H1 (cell line): ENCODE data around the gene OR10V1.

ENCODE experiments used
- EGR1 ChIP-seq: IDR thresholded peaks from 2 replicates; pipeline ENCODE4 v1.6.1; 2011; ENCODE audit warnings: low read depth, low read length, borderline replicate concordance
- EP300 ChIP-seq, 2 experiments: IDR thresholded peaks; 1 replicate in 1 of 2; 2 replicates in 1 of 2; pipeline ENCODE4 v1.6.1; 2011 to 2012; ENCODE audit warnings: low read depth in 2 of 2, low read length in 2 of 2, mild to moderate bottlenecking in 2 of 2, borderline replicate concordance in 1 of 2, inconsistent platforms in 1 of 2, moderate library complexity in 1 of 2
- POLR2AphosphoS5 ChIP-seq: IDR thresholded peaks from 2 replicates; pipeline ENCODE4 v1.6.1; 2011; ENCODE audit warnings: low read depth, low read length
- POU5F1 ChIP-seq: IDR thresholded peaks from 2 replicates; pipeline ENCODE4 v1.6.1; 2011; ENCODE audit warnings: low read depth, mild to moderate bottlenecking, low read length, moderate library complexity
- RBBP5 ChIP-seq: IDR thresholded peaks from 2 replicates; pipeline ENCODE4 v1.7.1; 2012; ENCODE audit warnings: low read depth, mild to moderate bottlenecking, inconsistent platforms, low read length, moderate library complexity, borderline replicate concordance
- YY1 ChIP-seq: IDR thresholded peaks from 2 replicates; pipeline ENCODE4 v1.6.1; 2011; ENCODE audit warnings: low read depth, mild to moderate bottlenecking, low read length
- TF ChIP-seq, protein P1 (sequence below), 3 experiments: IDR thresholded peaks; 1 replicate in 2 of 3; 2 replicates in 1 of 3; pipeline versions ENCODE4 v1.5.1 to v1.6.1; 2011; ENCODE audit warnings: low read length in 3 of 3, mild to moderate bottlenecking in 3 of 3, inconsistent platforms in 2 of 3, low read depth in 1 of 3, moderate library complexity in 1 of 3; ENCODE audit not compliant: insufficient read depth in 1 of 3; ENCODE audit errors: control extremely low read depth in 1 of 3
- TF ChIP-seq, protein P2 (sequence below): IDR thresholded peaks from 2 replicates; pipeline ENCODE4 v1.6.1; 2011; ENCODE audit warnings: low read depth, mild to moderate bottlenecking, low read length; ENCODE audit not compliant: insufficient read depth

DNA sequence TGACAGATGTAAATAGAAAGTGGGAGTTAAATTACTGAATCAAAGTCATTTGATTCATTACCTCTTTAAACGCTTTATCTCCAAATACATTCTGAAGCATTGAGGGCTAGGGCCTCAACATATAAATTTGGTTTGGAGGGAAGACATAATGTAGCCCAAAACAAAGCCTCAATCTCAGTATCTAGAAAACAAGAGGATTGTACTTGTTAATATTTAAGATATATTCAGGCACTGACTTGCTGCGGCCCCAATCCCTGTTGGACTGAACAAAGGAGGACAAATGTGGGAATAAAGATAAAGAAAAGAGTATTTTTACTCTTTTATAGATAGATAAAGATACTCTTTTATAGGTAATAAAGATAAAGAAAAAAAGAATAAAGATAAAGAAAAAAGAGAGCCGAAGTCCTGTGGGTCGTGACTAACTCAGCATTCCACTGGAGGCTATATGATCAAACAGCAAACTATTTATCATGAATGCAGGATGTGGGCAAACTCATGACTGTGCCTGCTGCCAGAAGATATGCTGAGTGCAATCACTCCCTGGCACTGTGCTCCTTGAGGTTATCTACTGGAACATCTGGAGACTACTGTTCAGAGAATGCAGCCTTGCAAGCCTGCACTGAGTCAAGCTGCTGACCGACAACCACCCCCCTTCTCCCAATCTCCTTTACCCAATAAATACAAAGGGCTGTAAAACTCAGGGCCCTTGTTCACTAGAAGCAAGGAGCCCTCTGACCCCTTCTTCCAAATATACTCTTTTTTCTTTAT is 6.9 kb downstream of the OR10V1 start:
- TF ChIP-seq, protein P1, sequence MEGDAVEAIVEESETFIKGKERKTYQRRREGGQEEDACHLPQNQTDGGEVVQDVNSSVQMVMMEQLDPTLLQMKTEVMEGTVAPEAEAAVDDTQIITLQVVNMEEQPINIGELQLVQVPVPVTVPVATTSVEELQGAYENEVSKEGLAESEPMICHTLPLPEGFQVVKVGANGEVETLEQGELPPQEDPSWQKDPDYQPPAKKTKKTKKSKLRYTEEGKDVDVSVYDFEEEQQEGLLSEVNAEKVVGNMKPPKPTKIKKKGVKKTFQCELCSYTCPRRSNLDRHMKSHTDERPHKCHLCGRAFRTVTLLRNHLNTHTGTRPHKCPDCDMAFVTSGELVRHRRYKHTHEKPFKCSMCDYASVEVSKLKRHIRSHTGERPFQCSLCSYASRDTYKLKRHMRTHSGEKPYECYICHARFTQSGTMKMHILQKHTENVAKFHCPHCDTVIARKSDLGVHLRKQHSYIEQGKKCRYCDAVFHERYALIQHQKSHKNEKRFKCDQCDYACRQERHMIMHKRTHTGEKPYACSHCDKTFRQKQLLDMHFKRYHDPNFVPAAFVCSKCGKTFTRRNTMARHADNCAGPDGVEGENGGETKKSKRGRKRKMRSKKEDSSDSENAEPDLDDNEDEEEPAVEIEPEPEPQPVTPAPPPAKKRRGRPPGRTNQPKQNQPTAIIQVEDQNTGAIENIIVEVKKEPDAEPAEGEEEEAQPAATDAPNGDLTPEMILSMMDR (IDR thresholded peaks at IDR 0.05; ENCODE audit: control extremely low read depth in 1 of 3, insufficient read depth in 1 of 3, low read depth in 1 of 3, low read length in 3 of 3): no peak
- TF ChIP-seq EP300 (IDR thresholded peaks at IDR 0.05; ENCODE audit: borderline replicate concordance in 1 of 2, low read depth in 2 of 2, low read length in 2 of 2) (no peak), YY1 (no peak), POLR2AphosphoS5 (no peak), POU5F1 (no peak), RBBP5 (no peak), EGR1 (no peak)
- TF ChIP-seq, protein P2, sequence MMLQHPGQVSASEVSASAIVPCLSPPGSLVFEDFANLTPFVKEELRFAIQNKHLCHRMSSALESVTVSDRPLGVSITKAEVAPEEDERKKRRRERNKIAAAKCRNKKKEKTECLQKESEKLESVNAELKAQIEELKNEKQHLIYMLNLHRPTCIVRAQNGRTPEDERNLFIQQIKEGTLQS: no peak
